Adrenal gland (tissue), 12 donors: ENCODE results near the gene TANC1. TPM values are rescaled to one million over a fixed set of nuclear protein-coding genes. Genes with fewer than 3 reads are reported as not detected.
A peak's percentile ranks its signal among the peaks of the same experiment; 100 is the strongest.

Experiments used
- DNase-seq, 7 donors: peaks; one replicate each; pipeline ENCODE4 v3.0.0-alpha.2; 2019 to 2020
- H3K27ac ChIP-seq, 5 donors: fragments of 200-600 bp; sonication (generic) in 4 of 5; 1 replicate in 3 of 5; 2 replicates in 2 of 5; pipeline versions ENCODE4 v1.5.1 to v1.8.0; 2016 to 2020; ENCODE audit warnings: mild to moderate bottlenecking in 1 of 5
- H3K27me3 ChIP-seq: fragments of 200-600 bp; 2 replicates; pipeline ENCODE4 v1.8.0; 2021
- H3K36me3 ChIP-seq, 2 donors: fragments of 200-600 bp; replicated peaks in 1 of 2; 1 replicate in 1 of 2; 2 replicates in 1 of 2; pipeline versions ENCODE4 v1.5.1 to v1.8.0; 2018 to 2022
- H3K4me1 ChIP-seq, 2 donors: fragments of 200-600 bp; replicated peaks in 1 of 2; 1 replicate in 1 of 2; 2 replicates in 1 of 2; pipeline versions ENCODE4 v1.5.1 to v1.8.0; 2018 to 2021
- H3K4me3 ChIP-seq, 4 donors: fragments of 200-600 bp; sonication (generic) in 3 of 4; one replicate each; pipeline ENCODE4 v1.5.1; 2016 to 2018
- H3K9me3 ChIP-seq, 3 donors: fragments of 200-600 bp; sonication (generic) in 1 of 3; replicated peaks in 1 of 3; 1 replicate in 2 of 3; 2 replicates in 1 of 3; pipeline versions ENCODE4 v1.5.1 to v1.8.0; 2016 to 2021
- POLR2A ChIP-seq, 2 donors: fragments of 450-650 bp; IDR thresholded peaks; one replicate each; pipeline ENCODE4 v1.6.1; 2017; ENCODE audit warnings: antibody characterized with exemption in 2 of 2, mild to moderate bottlenecking in 2 of 2, moderate library complexity in 1 of 2
- WGBS, 4 donors: extraction: QIAGEN DNeasy Blood & Tissue Kit in 2 of 4; methylation state at CpG; one replicate each; pipeline versions ENCODE4 v1.1.5 to v1.1.7; 2013 to 2017; 5-methylcytosine and 5-hydroxymethylcytosine counted together
- intact Hi-C, 2 donors: fragments of 100-400 bp; cut with DNase I; formaldehyde crosslinking; loops; one replicate each; pipeline versions ENCODE4 v1.14.1 to v1.15.0; 2022 to 2023
- polyA plus RNA-seq, 3 donors: library from polyadenylated mRNA; stranded (reverse); fragments of 200-250 nt in 2 of 3; fragments of 350-450 nt in 1 of 3; fragmentation: Illumina TruSeq in 1 of 3; extraction: RNeasy Lipid Tissue Mini Kit (QIAGEN cat#74804) in 1 of 3; gene quantifications; one replicate each; pipeline ENCODE4 v1.2.3, GENCODE V29; 2013 to 2014
- total RNA-seq, 9 donors: library from RNA; depleted of rRNA in 4 of 9; stranded (reverse); fragments of >200 nt in 4 of 9; fragments of 120-200 nt in 1 of 9; fragmentation: NEBNext Ultra II Directional in 1 of 9; extraction: Animal tissue kit (Norgen Biotek cat#: 25700) in 1 of 9; gene quantifications; one replicate each; pipeline versions ENCODE4 v1.1.0 to v1.2.4, GENCODE V29; 2013 to 2023
- TF ChIP-seq, protein P1 (sequence below), 6 experiments: fragments of 450-650 bp in 4 of 6; fragments of 200-600 bp in 2 of 6; sonication (generic) in 1 of 6; IDR thresholded peaks; 1 replicate in 5 of 6; 2 replicates in 1 of 6; pipeline versions ENCODE4 v1.5.1 to v1.8.0; 2016 to 2021; ENCODE audit warnings: antibody characterized with exemption in 6 of 6, mild to moderate bottlenecking in 2 of 6, moderate library complexity in 1 of 6
- donor health status: healthy with polysubstance abuse.
- donor health status: Bipolar disorder and iron deficiency.
- donor health status: DM: yes; HTN: yes; CAD: no.
- donor health status: DM: no; HTN: no; CAD: no.
- donor health status: DM: no; HTN: no; CAD: no.
- donor health status: DM: yes; HTN: yes; CAD: no.

The TANC1 gene
- total and polyA plus RNA-seq, 12 donors: 14.1 to 53.3 (median 24.8) TPM

DNA sequence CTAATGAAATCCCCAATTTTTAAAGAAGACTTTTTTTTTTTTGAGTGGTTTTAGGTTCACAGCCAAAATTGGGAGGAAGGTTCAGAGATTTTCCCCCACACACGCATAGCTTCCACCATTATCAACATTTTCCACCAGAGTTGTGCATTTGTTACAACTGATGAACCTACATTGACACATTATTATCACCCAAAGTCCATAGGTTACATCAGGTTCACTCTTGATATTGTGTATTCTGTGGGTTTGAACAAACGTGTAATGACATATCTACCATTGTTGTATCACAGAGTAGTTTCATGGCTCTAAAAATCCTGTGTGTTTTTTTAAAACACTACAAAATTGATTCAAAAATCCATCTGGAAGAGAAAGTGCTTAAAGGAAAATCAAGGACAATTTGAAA lies 101.8 kb downstream of the TANC1 start:
- H3K4me1 ChIP-seq: peaks cover 13 to 21% of the 10 kb centered on the region in 2 donors
- no peak for DNase-seq
- no peak overlapping the region for H3K4me3 ChIP-seq
- no peaks in the 10 kb centered on the region for H3K36me3 ChIP-seq
- peak overlapping the region in 3 of 5 donors; percentile 23 to 72 (median 68) for H3K27ac ChIP-seq
- H3K27me3 ChIP-seq: no peaks in the 10 kb centered on the region
- 47 to 68% (median 48%) methylated on average over 2 of the region's 2 CpGs for WGBS, 4 donors
- intact Hi-C loops: no loop called here
- no peaks in the 10 kb centered on the region for H3K9me3 ChIP-seq
- no peak for TF ChIP-seq POLR2A (IDR thresholded peaks at IDR 0.05)
- TF ChIP-seq, protein P1, sequence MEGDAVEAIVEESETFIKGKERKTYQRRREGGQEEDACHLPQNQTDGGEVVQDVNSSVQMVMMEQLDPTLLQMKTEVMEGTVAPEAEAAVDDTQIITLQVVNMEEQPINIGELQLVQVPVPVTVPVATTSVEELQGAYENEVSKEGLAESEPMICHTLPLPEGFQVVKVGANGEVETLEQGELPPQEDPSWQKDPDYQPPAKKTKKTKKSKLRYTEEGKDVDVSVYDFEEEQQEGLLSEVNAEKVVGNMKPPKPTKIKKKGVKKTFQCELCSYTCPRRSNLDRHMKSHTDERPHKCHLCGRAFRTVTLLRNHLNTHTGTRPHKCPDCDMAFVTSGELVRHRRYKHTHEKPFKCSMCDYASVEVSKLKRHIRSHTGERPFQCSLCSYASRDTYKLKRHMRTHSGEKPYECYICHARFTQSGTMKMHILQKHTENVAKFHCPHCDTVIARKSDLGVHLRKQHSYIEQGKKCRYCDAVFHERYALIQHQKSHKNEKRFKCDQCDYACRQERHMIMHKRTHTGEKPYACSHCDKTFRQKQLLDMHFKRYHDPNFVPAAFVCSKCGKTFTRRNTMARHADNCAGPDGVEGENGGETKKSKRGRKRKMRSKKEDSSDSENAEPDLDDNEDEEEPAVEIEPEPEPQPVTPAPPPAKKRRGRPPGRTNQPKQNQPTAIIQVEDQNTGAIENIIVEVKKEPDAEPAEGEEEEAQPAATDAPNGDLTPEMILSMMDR (IDR thresholded peaks at IDR 0.05): no peak

DNA sequence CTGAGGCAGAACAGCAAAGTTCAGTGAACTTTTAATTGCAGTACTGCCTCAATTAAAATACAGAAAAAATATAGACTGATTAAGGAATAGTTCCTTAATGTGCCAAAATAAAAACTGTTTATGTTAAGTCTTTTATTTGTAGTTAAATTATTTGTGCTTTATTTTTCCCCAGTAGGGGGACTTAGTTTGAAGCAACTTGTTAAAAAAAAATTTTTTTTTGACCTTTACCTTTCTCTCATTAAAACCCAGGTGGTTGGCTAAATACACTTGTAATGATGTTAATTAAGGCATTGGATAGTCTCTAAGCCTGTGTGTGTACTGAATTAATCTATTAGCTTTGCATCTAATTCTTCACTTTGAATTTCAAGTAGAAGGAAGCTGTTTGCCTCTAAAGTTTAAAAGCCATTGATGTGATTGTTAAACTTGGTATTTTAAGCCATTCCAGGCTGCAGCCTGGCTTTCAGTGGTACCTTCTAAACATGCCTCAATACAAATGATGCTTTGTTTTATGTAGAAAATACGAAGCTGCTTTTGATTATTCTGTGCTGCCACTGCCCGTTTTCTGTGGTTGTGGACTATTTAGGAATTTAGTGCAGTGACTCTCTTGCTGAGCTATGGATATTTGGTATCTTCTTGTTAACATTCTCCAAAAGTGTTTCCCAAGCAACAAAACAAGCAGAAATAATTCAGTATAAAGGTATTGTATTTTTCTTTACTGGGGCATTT lies 102.9 kb downstream of the TANC1 start:
- Histone ChIP-seq H3K9me3 (no peaks in the 10 kb centered on the region), H3K27me3 (no peaks in the 10 kb centered on the region), H3K27ac (no peak overlapping the region), H3K36me3 (no peaks in the 10 kb centered on the region), H3K4me3 (no peak overlapping the region), H3K4me1 (peaks cover 20 to 27% of the 10 kb centered on the region in 2 donors)
- TF ChIP-seq POLR2A (IDR thresholded peaks at IDR 0.05): no peak
- TF ChIP-seq, protein P1 (IDR thresholded peaks at IDR 0.05): peak in 3 of 6 experiments; percentile 11 to 22 (median 12)
- DNase-seq: no peak
- intact Hi-C loops: no loop called here
- WGBS, 4 donors: 81 to 91% (median 86%) methylated on average over 2 of the region's 2 CpGs

DNA sequence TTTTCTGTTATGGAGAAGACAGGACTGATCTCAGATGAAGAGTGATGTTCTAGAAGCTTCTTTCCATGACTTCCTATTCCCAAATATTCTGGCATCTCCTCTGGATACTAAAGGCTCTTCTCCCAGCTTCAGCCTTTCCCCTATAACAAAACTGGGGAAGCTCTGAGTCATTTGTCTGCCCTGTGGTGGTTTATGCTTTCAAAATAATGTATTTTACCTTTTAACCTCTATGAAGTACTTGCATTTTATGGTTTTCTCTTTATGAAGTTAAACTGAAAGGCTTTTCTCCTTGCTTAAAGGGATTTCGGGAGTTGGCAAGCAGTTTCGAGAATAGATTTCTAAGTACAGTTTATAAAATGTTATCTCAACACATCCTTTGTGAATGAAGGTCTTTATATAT lies 104.4 kb downstream of the TANC1 start:
- DNase-seq: no peak
- intact Hi-C loops: no loop called here
- H3K27me3 ChIP-seq: no peaks in the 10 kb centered on the region
- H3K4me1 ChIP-seq: peaks cover 24 to 31% of the 10 kb centered on the region in 2 donors
- no peaks in the 10 kb centered on the region for H3K36me3 ChIP-seq
- H3K27ac ChIP-seq: no peak overlapping the region
- H3K4me3 ChIP-seq: no peak overlapping the region
- 53 to 83% (median 71%) methylated on average over 2 of the region's 2 CpGs for WGBS, 4 donors
- TF ChIP-seq, protein P1 (IDR thresholded peaks at IDR 0.05): no peak
- no peak for TF ChIP-seq POLR2A (IDR thresholded peaks at IDR 0.05)
- H3K9me3 ChIP-seq: no peaks in the 10 kb centered on the region

DNA sequence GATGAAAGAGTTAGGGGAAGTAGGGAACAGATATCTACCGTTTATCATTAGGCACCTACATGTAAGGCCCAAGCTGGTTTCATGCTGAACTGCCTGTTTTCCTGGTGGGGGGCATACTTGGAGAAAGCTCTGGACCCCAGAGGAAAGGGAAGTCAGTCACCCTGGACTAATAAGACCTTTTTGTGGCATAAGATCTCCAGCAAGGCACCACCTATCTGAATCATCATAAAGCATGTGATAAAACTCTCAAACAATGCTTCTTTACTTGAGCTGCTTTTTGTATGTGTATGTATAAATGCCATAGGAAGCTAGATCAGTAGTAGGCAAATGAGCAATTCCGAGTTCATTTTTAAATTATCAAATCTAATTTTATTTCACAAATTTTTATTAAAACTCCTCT lies 104.8 kb downstream of the TANC1 start:
- Histone ChIP-seq H3K27ac (no peak overlapping the region), H3K9me3 (no peaks in the 10 kb centered on the region), H3K4me3 (no peak overlapping the region), H3K4me1 (peaks cover 24 to 31% of the 10 kb centered on the region in 2 donors), H3K27me3 (no peaks in the 10 kb centered on the region), H3K36me3 (no peaks in the 10 kb centered on the region)
- intact Hi-C loops: no loop called here
- DNase-seq: no peak
- no peak for TF ChIP-seq POLR2A (IDR thresholded peaks at IDR 0.05)
- TF ChIP-seq, protein P1 (IDR thresholded peaks at IDR 0.05): no peak
- WGBS, 4 donors: 78 to 90% (median 79%) methylated on average over 2 of the region's 2 CpGs
